NT2/D1 (cell line): Measurements from ENCODE around the gene NFASC.

ENCODE experiments used
- SUZ12 ChIP-seq: IDR thresholded peaks from 2 replicates; pipeline ENCODE4 v1.6.1; 2011; ENCODE audit not compliant: insufficient read length, insufficient read depth; ENCODE audit errors: extremely low read depth
- ZNF274 ChIP-seq: IDR thresholded peaks from 2 replicates; pipeline ENCODE4 v1.6.1; 2011; ENCODE audit warnings: mild to moderate bottlenecking, low read depth, low read length

- TF ChIP-seq ZNF274 = no peak
- no peak for TF ChIP-seq SUZ12
Observed at GRCh38 chr1:204988196-204988595, 117.5 kb downstream of the NFASC start.
